22Rv1 (cell line): ENCODE data around the gene ANKRD40.
"Not testable (repeated sequence)": the region's sequence is repeated elsewhere in the genome, so short reads cannot be mapped to it uniquely, and the experiment has no call there.

Source experiments
- H3K27ac ChIP-seq: fragments of 450-650 bp; 2 replicates; pipeline ENCODE4 v1.5.1; 2017
- ZFX ChIP-seq: fragments of 450-650 bp; IDR thresholded peaks from 2 replicates; pipeline ENCODE4 v1.6.1; 2017; ENCODE audit warnings: antibody characterized with exemption, borderline replicate concordance
- TF ChIP-seq, protein P1 (sequence below): fragments of 450-650 bp; IDR thresholded peaks from 2 replicates; pipeline ENCODE4 v1.5.1; 2017; ENCODE audit warnings: mild to moderate bottlenecking

ANKRD40 gene

DNA sequence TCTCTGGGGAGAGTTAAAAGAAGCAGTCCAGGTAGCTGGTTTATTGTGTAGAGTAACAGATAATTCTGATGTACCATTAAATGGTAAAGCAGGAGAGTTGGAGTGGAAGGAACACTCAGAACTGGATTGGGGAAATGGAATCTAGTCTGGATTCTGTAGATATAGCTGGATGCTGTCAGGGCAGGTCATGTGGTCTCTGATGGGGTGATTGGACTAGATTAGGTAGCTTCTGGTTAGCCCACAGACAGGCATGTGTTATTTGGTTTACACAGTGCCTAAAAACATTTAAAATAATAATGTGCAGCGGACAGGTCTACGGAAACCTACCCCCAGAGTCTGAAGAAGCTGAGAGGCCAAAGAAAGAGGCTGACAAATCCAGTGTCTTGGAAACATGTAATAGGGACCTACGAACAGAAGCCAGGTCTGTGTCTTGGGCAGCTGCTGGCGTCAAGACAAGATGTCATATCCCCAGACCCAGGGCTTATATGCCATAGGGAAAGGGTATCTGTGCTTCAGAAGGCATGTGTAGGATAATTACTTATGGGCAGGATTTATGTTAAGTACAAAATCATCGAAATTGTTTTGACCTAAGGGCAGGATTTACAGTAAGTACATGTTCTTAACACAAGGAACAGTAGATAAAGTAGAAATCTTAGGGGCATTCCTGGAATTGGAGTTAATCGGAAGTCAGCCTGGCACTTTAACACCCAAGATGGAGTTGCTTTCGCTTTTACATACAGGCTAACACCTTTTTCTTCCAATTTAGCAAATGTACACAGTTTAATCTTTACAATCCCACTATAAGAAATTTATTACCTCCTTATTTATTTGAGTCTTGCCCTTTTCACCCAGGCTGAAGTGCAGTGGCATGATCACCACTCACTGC is 24.1 kb upstream of the ANKRD40 start:
- no peak for TF ChIP-seq ZFX
- H3K27ac ChIP-seq, result peak overlapping the region; percentile 31

DNA sequence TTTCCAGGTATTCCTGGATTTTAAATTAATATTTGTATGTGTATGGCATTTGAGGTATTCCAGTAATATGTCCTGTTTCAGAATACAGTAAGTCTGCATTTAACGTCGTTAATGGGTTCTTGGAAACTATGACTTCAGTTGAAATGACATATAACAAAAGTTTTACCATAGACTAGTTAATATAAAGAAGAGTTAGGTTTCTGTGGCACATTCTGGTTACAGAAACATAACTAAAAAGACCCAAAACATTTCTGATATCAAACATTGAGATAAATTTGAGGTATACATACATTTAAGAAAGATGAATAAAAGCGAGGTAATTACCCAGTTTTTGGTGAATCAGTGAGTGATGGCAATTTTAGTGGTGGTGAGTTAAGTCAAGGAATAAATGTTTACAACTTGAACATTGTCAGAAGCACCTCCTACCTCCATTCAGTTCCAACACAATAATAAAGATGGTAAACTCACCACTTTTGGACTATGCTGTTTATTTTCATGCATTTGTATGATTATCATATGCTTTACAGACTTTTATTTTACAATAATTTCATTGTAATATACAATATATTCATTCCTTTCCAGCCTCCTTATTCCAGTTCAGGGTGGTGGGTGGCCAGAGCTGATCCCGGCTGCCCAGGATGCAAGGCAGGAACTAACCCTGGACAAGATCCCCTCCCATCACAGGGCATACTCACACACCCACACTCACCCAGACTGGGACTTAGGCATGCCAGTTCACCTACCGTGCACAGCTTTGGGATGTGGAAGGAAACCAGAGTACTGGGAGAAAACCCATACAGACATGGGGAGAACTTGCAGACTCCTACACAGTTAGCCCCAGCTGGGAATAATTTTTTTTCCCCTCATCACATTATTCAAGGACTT is 21.4 kb upstream of the ANKRD40 start:
- TF ChIP-seq, protein P1, sequence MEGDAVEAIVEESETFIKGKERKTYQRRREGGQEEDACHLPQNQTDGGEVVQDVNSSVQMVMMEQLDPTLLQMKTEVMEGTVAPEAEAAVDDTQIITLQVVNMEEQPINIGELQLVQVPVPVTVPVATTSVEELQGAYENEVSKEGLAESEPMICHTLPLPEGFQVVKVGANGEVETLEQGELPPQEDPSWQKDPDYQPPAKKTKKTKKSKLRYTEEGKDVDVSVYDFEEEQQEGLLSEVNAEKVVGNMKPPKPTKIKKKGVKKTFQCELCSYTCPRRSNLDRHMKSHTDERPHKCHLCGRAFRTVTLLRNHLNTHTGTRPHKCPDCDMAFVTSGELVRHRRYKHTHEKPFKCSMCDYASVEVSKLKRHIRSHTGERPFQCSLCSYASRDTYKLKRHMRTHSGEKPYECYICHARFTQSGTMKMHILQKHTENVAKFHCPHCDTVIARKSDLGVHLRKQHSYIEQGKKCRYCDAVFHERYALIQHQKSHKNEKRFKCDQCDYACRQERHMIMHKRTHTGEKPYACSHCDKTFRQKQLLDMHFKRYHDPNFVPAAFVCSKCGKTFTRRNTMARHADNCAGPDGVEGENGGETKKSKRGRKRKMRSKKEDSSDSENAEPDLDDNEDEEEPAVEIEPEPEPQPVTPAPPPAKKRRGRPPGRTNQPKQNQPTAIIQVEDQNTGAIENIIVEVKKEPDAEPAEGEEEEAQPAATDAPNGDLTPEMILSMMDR, result no peak
- no peak for TF ChIP-seq ZFX
- H3K27ac ChIP-seq, result no peak overlapping the region

- H3K27ac ChIP-seq, result peak overlapping the region; percentile 0; the same call in 1 of the 2 replicates
- TF ChIP-seq, protein P1, result no peak
- TF ChIP-seq ZFX, result no peak
Observed at GRCh38 chr17:50728112-50728429, 20.4 kb upstream of the ANKRD40 start.

DNA sequence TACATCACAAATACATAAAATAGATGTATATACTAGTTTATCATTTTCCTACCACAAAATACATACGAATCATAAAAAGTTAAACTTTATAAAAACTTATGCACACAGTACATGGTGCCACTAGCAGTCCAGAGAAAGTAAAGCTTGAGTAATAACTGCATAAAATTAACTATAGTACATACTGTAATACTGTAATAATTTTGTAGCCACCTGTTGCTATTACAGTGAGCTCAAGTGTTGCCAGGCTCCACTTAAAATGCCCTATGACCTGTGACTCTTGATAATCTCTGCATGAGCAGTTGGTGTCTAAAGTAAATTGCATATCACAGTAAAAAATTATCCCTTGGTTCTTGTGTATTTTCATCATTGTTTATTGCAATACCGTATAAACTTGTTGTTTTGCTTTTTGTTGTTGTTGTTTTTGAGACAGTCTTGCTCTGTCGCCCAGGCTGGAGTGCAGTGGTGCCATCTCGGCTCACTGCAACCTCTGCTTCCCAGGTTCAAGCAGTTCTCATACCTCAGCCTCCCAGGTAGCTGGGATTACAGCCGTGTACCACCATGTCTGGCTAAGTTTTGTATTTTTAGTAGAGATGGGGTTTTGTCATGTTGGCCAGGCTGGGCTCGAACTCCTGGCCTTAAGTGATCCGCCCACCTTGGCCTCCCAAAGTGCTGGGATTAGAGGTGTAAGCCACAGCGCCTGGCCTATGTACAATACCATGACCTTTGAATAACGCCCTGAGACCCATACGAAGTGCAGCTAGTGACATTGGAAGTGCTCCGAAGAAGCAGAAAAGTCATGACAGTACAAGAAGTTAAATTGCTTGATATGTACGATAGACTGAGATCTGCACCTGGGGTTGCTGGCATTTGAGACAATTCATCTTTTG is 18.3 kb upstream of the ANKRD40 start:
- H3K27ac ChIP-seq, result no peak overlapping the region
- TF ChIP-seq, protein P1, result no peak
- TF ChIP-seq ZFX, result no peak

DNA sequence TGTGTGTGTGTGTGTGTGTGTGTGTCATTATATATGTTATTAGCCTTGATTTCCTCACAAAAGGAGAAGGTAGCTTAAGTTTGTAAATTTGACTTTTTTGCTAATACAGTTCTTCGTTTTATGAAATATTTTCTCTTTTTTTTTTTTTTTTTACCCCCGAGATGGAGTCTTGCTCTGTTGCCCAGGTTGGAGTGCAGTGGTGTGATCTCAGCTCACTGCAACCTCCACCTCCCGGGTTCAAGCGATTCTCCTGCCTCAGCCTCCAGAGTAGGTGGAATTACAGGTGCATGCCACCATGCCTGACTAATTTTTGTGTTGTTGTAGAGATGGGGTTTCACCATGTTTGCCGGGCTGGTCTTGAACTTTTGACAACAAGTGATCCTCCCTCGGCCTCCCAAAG is 16.9 kb upstream of the ANKRD40 start:
- H3K27ac ChIP-seq, result not testable (repeated sequence)

DNA sequence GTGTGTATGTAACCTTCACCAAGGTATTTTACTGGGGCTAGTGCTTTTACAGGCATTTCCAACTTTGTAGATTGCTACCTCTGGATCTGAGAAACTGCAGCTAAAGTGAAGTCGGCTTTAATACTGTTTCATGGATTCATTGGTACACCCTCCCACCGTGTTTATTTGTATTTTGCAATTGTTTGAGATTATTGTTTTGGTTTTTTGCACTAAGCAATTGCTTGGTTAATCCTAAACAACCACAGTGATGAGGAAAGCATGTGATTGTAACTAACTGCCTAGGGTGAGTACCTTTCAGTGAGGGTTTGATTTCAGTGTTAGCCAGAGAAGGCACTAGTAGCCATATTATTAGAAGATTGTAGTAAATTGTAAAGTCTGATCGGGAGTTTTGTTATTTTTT is 15.0 kb upstream of the ANKRD40 start:
- H3K27ac ChIP-seq, result no peak overlapping the region

DNA sequence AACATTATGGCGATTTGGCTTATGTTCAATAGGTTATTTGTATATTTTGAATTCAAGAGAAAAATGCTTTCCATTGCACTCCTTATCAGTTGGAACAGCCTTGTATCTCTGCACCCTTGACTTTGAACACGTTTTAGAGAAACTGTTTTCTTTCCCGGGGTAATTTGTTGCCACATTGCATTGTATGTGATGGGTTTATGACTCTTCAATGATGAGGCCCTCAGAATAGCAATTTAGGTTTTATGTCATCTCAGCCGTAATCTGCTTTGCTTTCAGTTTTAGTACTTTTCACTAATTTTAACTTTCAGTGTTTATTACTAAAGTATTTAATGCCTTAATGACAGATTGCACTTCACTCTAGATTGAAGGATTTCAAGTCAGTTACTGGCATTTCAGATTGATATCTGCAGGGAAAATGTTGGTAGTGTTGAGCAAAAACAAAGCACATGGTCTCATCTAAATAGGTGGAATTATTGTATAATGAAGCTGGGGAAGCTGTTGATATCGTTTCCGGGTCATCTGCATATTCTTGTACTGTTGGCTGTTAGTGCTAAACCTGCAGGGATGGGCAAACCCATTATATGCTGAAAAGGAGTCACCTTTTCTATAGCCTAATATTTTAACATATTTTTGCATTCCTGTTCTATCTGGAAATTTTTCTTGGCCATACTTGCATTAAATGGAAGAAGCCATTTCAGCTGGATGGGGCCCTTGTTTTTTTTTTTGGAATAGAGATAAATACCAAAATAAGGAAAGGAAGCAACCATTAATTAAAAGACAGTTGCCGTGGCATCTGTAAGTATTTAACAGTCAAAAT is 13.7 kb upstream of the ANKRD40 start:
- TF ChIP-seq, protein P1, result no peak
- no peak for TF ChIP-seq ZFX
- H3K27ac ChIP-seq, result peak overlapping the region; percentile 97; the same call in 1 of the 2 replicates

More for the DNA sequence above, 15.0 kb upstream of the ANKRD40 start:
- no peak for TF ChIP-seq ZFX
- TF ChIP-seq, protein P1, result no peak
